Activated CD8-positive, alpha-beta memory T cell treated with anti-CD3 and anti-CD28 coated beads, Interleukin-2, amount 50 U/mL, for 4 hours (primary cell): Measurements from ENCODE around the gene FTCD.
"Not testable (repeated sequence)": the region's sequence is repeated elsewhere in the genome, so short reads cannot be mapped to it uniquely, and the experiment has no call there.

ENCODE experiments used
- DNase-seq: peaks from one replicate; pipeline ENCODE4 v3.0.0-alpha.2; 2020

FTCD gene

DNA sequence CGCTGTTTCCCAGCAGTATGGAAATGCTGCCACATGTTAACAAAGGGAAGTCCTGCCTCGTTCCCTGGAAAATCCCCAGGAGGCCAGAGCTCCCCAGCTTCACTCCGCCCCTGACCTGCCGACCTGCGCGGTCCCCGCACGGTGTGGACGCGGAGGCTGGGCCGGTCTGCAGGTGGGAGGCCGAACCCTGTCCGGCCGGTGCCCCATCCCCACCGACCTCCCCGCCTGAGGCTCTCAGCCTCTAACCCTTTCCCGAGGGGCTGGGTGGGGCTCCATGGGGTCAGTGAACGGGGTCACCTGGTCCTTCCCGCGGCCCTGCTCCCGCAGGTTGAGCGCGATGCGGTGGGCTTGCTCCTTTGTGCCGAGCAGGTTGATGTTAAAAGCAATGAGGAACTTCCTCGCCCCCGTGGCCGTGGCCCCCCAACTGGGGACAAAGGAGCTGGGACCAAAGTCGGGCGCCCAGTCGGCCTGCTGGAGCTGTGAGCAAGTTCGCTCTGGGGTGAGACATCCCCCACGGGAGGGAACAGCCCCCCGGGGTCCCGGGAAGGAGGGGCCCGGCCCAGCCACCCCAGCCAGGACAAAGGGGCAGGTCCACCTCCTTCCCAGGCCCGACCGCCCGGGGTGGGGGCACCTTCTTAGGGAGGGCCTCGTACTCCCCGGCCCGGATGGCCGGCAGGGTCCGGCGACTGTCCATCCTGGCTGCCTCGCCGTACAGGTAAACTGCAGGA, 4.0 kb downstream of the FTCD start:
- DNase-seq, result peak; percentile 13

DNA sequence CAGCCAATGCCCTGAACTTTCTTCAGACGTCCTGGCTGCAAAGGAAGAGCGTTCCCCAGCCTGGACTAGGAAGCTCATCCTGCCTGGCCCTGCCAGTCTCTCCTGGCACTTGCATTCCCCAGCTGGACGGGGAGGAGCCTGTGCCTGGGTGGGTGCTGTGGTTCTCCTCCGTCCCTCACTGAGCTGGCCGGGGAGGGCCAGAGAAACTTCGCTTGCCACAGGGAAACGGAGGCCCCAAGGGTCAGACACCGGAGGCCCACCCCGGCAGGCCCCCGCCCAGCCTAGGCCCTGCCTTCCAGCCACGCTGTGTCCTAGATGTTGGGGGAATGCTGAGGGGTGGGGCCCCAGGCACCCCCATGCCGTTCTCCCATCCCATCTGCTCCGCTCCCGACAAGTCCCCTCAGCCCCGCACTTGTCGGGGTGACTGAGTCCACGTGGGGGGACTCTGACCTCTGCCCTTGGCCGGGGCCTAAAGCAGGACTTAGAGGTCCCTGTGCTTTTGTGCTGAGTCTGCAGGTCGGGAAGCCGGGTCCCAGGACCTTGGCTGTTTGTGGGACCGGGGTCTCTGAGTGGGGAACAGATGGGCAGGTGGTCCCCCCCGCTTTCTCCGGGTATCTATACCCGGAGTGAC, 4.8 kb downstream of the FTCD start:
- peak; percentile 12 for DNase-seq

DNA sequence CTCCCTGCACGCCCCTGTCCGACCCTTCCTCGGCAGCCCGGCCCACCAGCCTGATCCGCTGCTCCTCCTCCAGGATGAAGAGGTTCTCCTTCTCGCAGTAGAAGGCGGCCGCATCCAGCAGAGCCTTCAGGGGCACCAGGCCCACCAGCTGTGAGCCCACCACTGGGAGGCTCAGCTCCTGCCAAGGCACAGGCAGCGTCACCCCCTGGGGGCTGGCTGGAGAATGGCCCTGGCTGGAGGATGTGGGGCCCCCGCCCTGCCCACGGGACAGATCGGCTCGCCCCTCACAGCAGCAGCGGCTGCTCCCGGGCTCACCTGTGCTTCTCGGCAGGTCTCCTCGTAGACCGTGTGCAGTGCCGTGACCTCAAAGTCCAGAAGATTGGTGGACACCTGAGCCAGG, 5.3 kb downstream of the FTCD start:
- DNase-seq, result peak; percentile 13

- DNase-seq, result no peak
Observed at GRCh38 chr21:46149205-46149901, 6.0 kb downstream of the FTCD start.

DNA sequence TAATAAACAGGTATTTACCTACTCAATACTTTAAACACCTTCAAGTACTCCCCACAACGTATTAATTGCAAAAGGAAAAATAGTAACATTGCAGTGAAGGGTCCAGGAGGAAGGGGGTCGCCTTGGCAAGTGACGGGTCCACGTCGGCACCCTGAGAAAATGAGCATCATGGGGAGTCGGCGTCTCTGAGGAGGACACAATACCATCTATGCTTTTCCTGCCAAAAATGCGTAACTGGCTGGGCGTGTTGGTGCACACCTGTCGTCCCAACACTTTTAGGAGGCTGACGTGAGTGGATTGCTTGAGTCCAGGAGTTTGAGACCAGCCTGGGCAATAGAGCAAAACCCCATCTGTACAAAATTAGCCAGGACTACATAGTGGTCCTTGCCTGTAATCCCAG, 7.3 kb downstream of the FTCD start:
- DNase-seq, result no peak

DNA sequence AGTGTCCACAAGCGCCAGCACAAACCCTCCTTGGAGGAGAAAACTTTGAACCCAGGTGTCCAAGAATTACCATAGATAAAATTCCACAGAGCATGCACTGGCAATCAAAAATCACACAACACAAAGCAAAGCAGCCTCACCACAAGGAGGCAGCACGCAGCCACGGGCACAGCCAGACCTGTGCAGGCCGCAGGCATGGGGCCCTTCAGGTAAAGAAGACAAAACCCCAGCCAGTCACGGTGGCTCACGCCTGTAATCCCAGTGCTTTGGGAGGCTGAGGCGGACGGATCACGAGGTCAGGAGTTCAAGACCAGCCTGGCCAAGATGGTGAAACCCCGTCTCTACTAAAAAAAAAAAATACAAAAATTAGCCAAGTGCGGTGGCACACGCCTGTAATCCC, 8.0 kb downstream of the FTCD start:
- peak; percentile 54 for DNase-seq

DNA sequence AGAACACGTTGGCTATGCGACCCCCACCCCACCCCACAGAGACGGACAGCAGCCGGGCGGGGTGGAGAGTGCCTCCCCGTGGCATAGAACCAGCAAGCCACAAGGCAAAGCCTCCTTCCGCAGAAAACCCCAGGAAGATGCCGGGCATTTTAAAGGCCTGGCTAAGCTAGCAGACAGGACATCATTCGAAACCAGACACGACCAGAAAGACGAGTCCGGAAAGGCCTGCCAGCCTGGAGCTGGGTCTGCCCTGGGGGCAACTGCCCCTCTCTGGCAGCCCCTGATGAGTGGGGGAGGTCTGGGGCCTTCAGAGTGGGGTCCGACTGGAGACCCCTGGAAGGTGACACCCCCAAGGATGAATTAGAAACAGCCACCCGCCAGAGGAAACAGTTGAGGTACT, 8.5 kb downstream of the FTCD start:
- no peak for DNase-seq

DNA sequence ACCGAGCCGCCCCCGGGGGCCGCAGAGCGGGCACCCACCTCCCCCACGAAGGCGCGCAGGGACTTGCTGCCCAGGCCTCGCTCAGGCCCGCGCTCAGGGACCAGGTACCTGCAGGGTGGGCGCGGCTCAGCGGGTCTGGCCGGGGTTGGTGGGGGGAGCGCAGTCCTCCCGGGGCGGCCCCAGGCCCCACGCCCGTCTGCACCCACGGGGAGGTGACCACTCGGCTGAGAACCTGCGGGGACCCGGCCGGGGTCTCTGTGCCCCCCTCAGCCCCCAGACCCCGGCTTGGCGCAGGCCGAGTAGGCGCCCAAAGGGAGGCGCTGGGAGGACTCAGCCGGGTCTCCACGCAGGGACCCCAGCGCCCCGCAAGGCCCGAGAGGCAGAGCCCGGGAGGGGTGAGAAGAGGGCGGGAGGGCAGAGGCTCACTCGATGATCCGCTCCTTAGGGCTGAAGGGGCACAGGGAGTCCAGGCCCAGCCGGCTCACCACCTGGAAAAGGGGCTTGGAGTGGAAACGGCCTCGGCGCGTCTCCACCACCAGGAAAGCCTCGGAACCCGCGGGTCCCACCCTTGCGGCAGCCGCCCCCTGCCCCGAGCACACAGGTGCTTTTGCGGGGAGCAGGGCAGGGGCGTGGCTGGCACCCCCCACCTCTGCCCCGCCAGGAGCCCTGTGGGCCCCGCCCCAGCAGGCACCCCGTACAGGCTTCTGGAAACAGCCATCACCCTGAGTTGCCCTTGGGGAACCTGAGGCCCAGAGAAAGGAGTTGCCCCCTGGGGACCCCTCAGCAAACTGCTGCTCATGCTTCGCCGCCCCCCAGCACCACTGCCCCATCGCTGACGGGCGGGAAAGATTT, 9.3 kb downstream of the FTCD start:
- no peak for DNase-seq

GRCh38 chr21:46145159-46145839, 10.1 kb downstream of the FTCD start:
- DNase-seq, result no peak

GRCh38 chr21:46144464-46145070, 10.8 kb downstream of the FTCD start:
- no peak for DNase-seq

DNA sequence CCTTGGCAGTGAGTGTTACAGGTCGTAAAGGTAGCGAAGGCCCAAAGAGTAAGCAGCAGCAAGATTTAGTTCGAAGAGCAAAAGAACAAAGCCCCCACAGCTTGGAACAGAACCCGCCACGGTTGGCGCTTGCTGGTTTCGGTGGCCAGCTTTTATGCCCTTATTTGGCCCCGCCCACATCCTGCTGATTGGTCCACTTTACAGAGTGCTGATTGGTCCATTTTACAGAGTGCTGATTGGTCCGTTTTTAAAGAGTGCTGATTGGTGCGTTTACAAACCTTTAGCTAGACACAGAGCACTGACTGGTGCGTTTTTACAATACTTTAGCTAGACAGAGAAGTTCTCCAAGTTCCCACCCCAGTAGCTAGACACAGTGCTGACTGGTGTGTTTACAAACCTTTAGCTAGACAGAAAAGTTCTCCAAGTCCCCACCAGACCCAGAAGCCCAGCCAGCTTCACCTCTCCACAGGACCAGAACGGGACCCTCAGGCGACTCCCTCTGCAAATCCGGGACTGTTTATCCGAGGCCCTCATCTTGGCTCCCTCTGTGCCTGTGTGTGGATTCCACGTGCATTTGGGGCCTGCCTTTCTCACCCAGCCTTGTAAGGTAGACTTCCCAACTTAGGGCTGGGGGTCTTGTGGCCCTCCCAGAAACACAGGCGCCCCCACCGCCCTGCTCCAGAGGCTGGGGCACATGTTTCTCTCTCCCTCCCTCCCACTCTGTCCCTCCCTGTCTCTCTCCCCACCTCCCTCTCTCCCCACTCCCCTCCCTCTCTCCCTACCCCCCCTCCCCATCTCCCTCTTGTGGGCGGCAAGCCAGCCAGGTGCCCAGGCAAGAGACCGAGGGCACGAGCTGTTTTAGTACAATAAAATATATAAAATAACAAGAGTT, 12.6 kb downstream of the FTCD start:
- no peak for DNase-seq

DNA sequence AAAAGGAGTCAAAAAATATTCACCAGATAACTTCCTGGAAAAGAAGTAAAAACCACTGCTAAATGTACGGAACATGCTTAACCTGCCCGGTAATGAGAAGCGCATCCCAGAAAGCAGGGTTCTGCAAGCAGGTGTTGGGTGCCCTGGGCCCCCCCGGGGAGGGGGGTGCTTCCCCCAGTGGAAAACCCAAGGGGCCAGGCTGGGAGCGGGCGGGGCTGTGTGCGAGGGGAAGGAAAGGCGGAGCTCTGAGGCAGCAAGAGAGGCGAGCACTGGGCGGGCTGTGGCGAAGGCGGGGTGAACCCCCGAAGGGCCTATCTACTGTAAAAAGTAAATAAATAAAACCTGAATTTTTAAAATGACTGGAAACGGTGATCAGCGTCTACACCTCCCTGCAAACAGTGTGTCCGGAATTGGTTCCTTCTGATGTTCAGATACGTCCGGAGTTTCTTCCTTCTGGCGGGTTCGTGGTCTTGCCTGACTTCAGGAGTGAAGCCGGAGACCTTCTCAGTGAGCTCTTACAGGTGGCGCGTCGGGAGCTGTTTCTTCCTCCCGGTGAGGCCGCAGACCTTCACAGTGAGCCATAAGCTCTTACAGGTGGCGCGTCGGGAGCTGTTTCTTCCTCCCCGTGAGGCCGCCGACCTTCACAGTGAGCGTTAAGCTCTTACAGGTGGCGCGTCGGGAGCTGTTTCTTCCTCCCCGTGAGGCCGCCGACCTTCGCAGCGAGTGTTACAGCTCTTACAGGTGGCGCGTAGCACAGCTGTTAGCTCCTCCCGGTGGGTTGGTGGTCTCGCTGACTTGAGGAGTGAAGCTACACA, 13.4 kb downstream of the FTCD start:
- DNase-seq, result no peak

DNA sequence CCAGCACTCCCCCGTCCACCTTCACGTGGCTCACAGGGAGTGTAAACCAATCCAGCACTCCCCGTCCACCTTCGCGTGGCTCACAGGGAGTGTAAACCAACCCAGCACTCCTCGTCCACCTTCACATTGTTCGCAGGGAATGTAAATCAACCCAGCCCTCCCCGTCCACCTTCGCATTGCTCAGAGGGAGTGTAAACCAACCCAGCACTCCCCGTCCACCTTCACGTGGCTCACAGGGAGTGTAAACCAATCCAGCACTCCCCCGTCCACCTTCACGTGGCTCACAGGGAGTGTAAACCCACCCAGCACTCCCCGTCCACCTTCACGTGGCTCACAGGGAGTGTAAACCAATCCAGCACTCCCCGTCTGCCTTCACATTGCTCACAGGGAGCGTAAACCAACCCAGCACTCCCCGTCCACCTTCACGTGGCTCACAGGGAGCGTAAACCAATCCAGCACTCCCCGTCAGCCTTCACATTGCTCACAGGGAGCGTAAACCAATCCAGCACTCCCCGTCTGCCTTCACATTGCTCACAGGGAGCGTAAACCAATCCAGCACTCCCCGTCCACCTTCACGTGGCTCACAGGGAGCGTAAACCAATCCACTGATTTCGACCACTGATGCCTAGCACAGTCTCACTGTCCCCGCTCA, 14.9 kb downstream of the FTCD start:
- DNase-seq, result not testable (repeated sequence)

GRCh38 chr21:46139686-46140085, 15.7 kb downstream of the FTCD start:
- DNase-seq, result no peak

DNA sequence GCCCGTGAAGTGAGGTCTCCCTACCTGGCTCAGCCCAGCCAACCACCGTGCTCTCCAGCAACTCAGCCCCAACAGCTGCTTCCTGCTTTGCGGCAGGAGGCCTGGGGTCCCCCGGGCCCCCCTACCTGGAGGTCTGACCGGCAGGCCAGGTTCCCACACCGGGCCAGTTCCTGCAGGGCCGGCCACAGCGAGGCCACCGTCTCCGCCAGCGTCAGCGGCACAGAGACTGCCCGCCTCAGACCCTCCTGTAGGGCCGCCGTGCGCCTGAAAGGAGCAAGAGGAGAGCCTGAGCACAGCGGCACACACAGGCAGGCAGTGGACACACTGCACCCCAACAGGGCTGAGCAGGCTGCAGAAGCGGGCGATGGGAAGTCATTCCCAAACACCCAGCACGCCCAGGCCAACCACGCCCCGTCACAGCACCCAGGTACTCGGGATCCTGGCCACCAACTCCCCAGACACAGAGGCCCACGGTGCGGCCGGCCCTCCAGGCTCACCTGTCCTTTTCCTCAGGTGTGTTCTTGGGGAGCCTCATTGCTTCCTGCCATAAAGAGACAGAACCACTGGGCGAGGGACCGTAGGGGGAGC, 16.9 kb downstream of the FTCD start:
- no peak for DNase-seq

DNA sequence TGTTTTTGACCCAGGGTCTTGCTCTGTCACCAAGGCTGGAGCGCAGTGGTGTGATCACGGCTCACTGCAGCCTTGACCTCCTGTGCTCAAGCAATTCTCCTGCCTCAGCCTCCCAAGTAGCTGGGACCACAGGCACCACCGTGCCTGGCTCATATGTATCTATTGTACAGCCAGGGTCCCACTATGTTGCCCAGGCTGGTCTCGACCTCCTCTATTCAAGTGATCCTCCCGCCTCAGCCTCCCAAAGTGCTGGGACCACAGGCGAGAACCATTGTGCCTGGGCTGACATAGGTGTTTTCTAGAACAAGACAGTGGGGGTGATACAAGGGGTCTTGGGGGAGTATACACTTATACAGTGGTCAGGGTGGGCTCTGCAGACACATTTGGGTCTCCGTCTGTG, 17.5 kb downstream of the FTCD start:
- no peak for DNase-seq

GRCh38 chr21:46136739-46137349, 18.5 kb downstream of the FTCD start:
- DNase-seq, result no peak

GRCh38 chr21:46135782-46136395, 19.5 kb downstream of the FTCD start:
- DNase-seq, result no peak
